IMR-90 (cell line): Measurements from ENCODE around the gene PSMD6.

Experiments
- CHD1 ChIP-seq: IDR thresholded peaks from 2 replicates; pipeline ENCODE4 v1.6.1; 2012; ENCODE audit warnings: low read depth, low read length, improper control_type of control experiment
- CTCF ChIP-seq: conservative IDR thresholded peaks from 2 replicates; pipeline ENCODE4 v1.5.1; 2012; ENCODE audit warnings: mild to moderate bottlenecking, low read depth, low read length, improper control_type of control experiment
- FOS ChIP-seq: fragments of 150-350 bp; IDR thresholded peaks from 2 replicates; pipeline ENCODE4 v1.6.1; 2016; ENCODE audit warnings: low read depth, low read length
- MXI1 ChIP-seq: IDR thresholded peaks from 2 replicates; pipeline ENCODE4 v1.6.1; 2012; ENCODE audit warnings: low read depth, mild to moderate bottlenecking, low read length, moderate library complexity, borderline replicate concordance
- POLR2A ChIP-seq: IDR thresholded peaks from 2 replicates; pipeline ENCODE4 v1.6.1; 2012; ENCODE audit warnings: mild to moderate bottlenecking, low read depth, low read length
- RCOR1 ChIP-seq: IDR thresholded peaks from 2 replicates; pipeline ENCODE4 v1.6.1; 2012; ENCODE audit warnings: mild to moderate bottlenecking, low read length, improper control_type of control experiment; ENCODE audit not compliant: insufficient replicate concordance
- RFX5 ChIP-seq: IDR thresholded peaks from 2 replicates; pipeline ENCODE4 v1.8.0; 2012; ENCODE audit warnings: low read depth, mild to moderate bottlenecking, low read length, moderate library complexity
- SMC3 ChIP-seq: fragments of 150-350 bp; IDR thresholded peaks from 2 replicates; pipeline ENCODE4 v1.6.1; 2016; ENCODE audit warnings: low read depth, mild to moderate bottlenecking, antibody characterized with exemption, low read length, moderate library complexity
- TF ChIP-seq, protein P1 (sequence below): fragments of 150-350 bp; IDR thresholded peaks from 2 replicates; pipeline ENCODE4 v1.6.1; 2017; ENCODE audit warnings: mild to moderate bottlenecking, antibody characterized with exemption, low read length, low read depth

DNA sequence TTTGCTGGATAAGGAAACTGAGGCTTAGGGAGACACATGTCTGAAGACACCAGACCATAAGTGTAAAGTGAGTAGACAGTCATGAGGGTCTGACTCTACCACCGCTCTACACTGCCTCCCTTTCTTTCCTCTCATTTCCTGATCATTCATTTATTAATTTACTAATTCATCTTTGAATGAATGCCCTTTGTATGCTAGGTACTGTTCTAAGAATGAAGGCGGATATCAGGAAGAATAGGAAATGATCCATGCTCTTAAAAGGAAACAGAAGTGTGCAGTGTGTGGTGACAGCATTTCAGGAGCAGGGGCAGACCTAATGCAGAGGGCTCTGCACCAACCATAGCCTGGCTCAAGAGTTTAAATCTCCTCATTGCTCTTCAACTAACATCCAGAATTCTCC, 31.8 kb upstream of the PSMD6 start:
- TF ChIP-seq FOS, result no peak
- no peak for TF ChIP-seq CTCF
- TF ChIP-seq, protein P1, sequence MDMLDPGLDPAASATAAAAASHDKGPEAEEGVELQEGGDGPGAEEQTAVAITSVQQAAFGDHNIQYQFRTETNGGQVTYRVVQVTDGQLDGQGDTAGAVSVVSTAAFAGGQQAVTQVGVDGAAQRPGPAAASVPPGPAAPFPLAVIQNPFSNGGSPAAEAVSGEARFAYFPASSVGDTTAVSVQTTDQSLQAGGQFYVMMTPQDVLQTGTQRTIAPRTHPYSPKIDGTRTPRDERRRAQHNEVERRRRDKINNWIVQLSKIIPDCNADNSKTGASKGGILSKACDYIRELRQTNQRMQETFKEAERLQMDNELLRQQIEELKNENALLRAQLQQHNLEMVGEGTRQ, result no peak
- no peak for TF ChIP-seq SMC3
- no peak for TF ChIP-seq RCOR1
- TF ChIP-seq MXI1, result no peak
- TF ChIP-seq CHD1, result no peak
- TF ChIP-seq RFX5, result no peak
- no peak for TF ChIP-seq POLR2A
